ENCODE measurements around the gene TBC1D10A.
"Not testable (repeated sequence)": the region's sequence is repeated elsewhere in the genome, so short reads cannot be mapped to it uniquely, and the experiment has no call there.

DNA sequence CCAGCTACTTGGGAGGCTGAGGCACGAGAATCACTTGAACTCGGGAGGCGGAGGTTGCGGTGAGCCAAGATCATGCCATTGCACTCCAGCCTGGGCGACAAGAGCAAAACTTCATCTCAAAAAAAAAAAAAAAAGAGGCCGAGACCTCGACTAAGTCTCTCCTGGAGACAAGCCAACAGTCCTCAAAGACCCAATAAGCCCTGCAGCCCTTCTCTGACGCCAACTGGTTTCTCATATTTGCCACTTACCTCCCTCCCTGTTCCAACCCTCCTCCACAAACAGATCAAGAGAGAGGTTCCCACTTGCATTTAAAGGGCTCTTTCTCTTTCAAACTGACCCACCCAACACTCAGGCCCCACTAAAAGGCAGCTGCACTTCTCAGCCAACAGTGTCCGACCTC lies 11.6 kb upstream of the TBC1D10A start:
- TF ChIP-seq, protein P1, sequence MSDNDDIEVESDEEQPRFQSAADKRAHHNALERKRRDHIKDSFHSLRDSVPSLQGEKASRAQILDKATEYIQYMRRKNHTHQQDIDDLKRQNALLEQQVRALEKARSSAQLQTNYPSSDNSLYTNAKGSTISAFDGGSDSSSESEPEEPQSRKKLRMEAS (IDR thresholded peaks at IDR 0.05; ENCODE audit: low read depth, low read length): not testable (repeated sequence)
- TF ChIP-seq, protein P2, sequence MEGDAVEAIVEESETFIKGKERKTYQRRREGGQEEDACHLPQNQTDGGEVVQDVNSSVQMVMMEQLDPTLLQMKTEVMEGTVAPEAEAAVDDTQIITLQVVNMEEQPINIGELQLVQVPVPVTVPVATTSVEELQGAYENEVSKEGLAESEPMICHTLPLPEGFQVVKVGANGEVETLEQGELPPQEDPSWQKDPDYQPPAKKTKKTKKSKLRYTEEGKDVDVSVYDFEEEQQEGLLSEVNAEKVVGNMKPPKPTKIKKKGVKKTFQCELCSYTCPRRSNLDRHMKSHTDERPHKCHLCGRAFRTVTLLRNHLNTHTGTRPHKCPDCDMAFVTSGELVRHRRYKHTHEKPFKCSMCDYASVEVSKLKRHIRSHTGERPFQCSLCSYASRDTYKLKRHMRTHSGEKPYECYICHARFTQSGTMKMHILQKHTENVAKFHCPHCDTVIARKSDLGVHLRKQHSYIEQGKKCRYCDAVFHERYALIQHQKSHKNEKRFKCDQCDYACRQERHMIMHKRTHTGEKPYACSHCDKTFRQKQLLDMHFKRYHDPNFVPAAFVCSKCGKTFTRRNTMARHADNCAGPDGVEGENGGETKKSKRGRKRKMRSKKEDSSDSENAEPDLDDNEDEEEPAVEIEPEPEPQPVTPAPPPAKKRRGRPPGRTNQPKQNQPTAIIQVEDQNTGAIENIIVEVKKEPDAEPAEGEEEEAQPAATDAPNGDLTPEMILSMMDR (IDR thresholded peaks at IDR 0.05; ENCODE audit: low read depth, low read length): not testable (repeated sequence)
